Measurements from ENCODE around the gene NPTX2. TPM values are rescaled to one million over a fixed set of nuclear protein-coding genes. Genes with fewer than 3 reads are reported as not detected.

The NPTX2 gene
- total and polyA plus RNA-seq, 4 donors, result 0.41 to 2.3 (median 0.63) TPM

- H3K4me1 ChIP-seq (ENCODE audit: control insufficient read depth in 5 of 5, insufficient read depth in 5 of 5, low read length in 5 of 5), result peaks cover 0 to 15% (median 0%) of the 10 kb centered on the region in 5 donors
- ATAC-seq (ENCODE audit: insufficient read depth, low FRiP score) (no peak), DNase-seq (peak; percentile 35 to 73 (median 42))
- H3K36me3 ChIP-seq (ENCODE audit: control insufficient read depth in 4 of 4, insufficient read depth in 4 of 4, low read length in 4 of 4), result no peaks in the 10 kb centered on the region
- no peak overlapping the region for H3K4me3 ChIP-seq
- 54 to 56% methylated on average over 14 of the region's 14 CpGs for WGBS, 2 donors
- H3K9me3 ChIP-seq (ENCODE audit: control insufficient read depth in 4 of 4, insufficient read depth in 3 of 4, low read length in 3 of 4), result peaks cover 0 to 8% (median 1%) of the 10 kb centered on the region in 4 donors
- no peak overlapping the region for H3K9ac ChIP-seq (ENCODE audit: insufficient read depth in 1 of 2, low read length in 2 of 2)
- H3K27ac ChIP-seq (ENCODE audit: low read depth in 1 of 2, low read length in 1 of 2), result no peak overlapping the region
- H3K27me3 ChIP-seq (ENCODE audit: control insufficient read depth in 3 of 3, insufficient read depth in 3 of 3, low read length in 2 of 3), result peaks cover 9 to 30% (median 24%) of the 10 kb centered on the region in 3 donors
- no peak for TF ChIP-seq CTCF (IDR thresholded peaks at IDR 0.05; ENCODE audit: control extremely low read depth, extremely low read depth)
Observed at GRCh38 chr7:98613601-98614425, 3.3 kb upstream of the NPTX2 start.

- 7 to 8% methylated on average over 52 to 67 of the region's 67 CpGs for WGBS, 2 donors
Observed at GRCh38 chr7:98616381-98617050, 569 bp upstream of the NPTX2 start.

GRCh38 chr7:98617960-98618418, 904 bp downstream of the NPTX2 start:
- H3K27ac ChIP-seq (ENCODE audit: low read depth in 1 of 2, low read length in 1 of 2), result no peak overlapping the region

More at GRCh38 chr7:98616381-98617050, 569 bp upstream of the NPTX2 start:
- H3K4me3 ChIP-seq, result no peak overlapping the region
- no peak for DNase-seq
- peaks cover 9 to 57% (median 42%) of the 10 kb centered on the region in 3 donors for H3K27me3 ChIP-seq (ENCODE audit: control insufficient read depth in 3 of 3, insufficient read depth in 3 of 3, low read length in 2 of 3)
- peaks cover 0 to 8% (median 0%) of the 10 kb centered on the region in 4 donors for H3K9me3 ChIP-seq (ENCODE audit: control insufficient read depth in 4 of 4, insufficient read depth in 3 of 4, low read length in 3 of 4)
- ATAC-seq (ENCODE audit: insufficient read depth, low FRiP score), result no peak
- H3K9ac ChIP-seq (ENCODE audit: insufficient read depth in 1 of 2, low read length in 2 of 2), result no peak overlapping the region
- no peaks in the 10 kb centered on the region for H3K36me3 ChIP-seq (ENCODE audit: control insufficient read depth in 4 of 4, insufficient read depth in 4 of 4, low read length in 4 of 4)
- peaks cover 0 to 15% (median 0%) of the 10 kb centered on the region in 5 donors for H3K4me1 ChIP-seq (ENCODE audit: control insufficient read depth in 5 of 5, insufficient read depth in 5 of 5, low read length in 5 of 5)
- no peak overlapping the region for H3K27ac ChIP-seq (ENCODE audit: low read depth in 1 of 2, low read length in 1 of 2)
- TF ChIP-seq CTCF (IDR thresholded peaks at IDR 0.05; ENCODE audit: control extremely low read depth, extremely low read depth), result no peak

More at GRCh38 chr7:98617960-98618418, 904 bp downstream of the NPTX2 start:
- Histone ChIP-seq H3K9ac (ENCODE audit: insufficient read depth in 1 of 2, low read length in 2 of 2) (no peak overlapping the region), H3K27me3 (ENCODE audit: control insufficient read depth in 3 of 3, insufficient read depth in 3 of 3, low read length in 2 of 3) (peaks cover 9 to 59% (median 42%) of the 10 kb centered on the region in 3 donors), H3K36me3 (ENCODE audit: control insufficient read depth in 4 of 4, insufficient read depth in 4 of 4, low read length in 4 of 4) (no peaks in the 10 kb centered on the region), H3K4me3 (no peak overlapping the region), H3K4me1 (ENCODE audit: control insufficient read depth in 5 of 5, insufficient read depth in 5 of 5, low read length in 5 of 5) (peaks cover 0 to 15% (median 0%) of the 10 kb centered on the region in 5 donors), H3K9me3 (ENCODE audit: control insufficient read depth in 4 of 4, insufficient read depth in 3 of 4, low read length in 3 of 4) (peaks cover 0 to 8% (median 0%) of the 10 kb centered on the region in 4 donors)
- DNase-seq, result no peak
- TF ChIP-seq CTCF (IDR thresholded peaks at IDR 0.05; ENCODE audit: control extremely low read depth, extremely low read depth), result no peak
- ATAC-seq (ENCODE audit: insufficient read depth, low FRiP score), result no peak
- 3 to 4% methylated on average over 29 to 40 of the region's 40 CpGs for WGBS, 2 donors
